ENCODE data around the gene SCYGR1.

The SCYGR1 gene

GRCh38 chr2:227379095-227379494 lies 8.7 kb downstream of the SCYGR1 start, which contains the start of gene TM4SF20:
Gene TM4SF20 (minus strand): TSS chr2:227379306. CDS start chr2:227379268, 38 bp downstream.
- no peak within 1 kb of the TSS for H3K4me3 ChIP-seq (ENCODE audit: low read length)
- TF ChIP-seq CTCF (IDR thresholded peaks at IDR 0.05; ENCODE audit: insufficient read depth, low read depth, low read length, missing control alignments) = no peak
- DNase-seq (ENCODE audit: low read depth) = no peak

- no peak for TF ChIP-seq CTCF (IDR thresholded peaks at IDR 0.05; ENCODE audit: insufficient read depth, low read depth, low read length, missing control alignments)
- H3K4me3 ChIP-seq (ENCODE audit: low read length) = no peak overlapping the region
- DNase-seq (ENCODE audit: low read depth) = peak; percentile 96
Measured at GRCh38 chr2:227378371-227378782, 9.4 kb downstream of the SCYGR1 start.

- H3K4me3 ChIP-seq (ENCODE audit: low read length) = no peak overlapping the region
- no peak for TF ChIP-seq CTCF (IDR thresholded peaks at IDR 0.05; ENCODE audit: insufficient read depth, low read depth, low read length, missing control alignments)
- DNase-seq (ENCODE audit: low read depth) = no peak
Measured at GRCh38 chr2:227377467-227378351, 10.0 kb downstream of the SCYGR1 start.

GRCh38 chr2:227376656-227377396 lies 10.9 kb downstream of the SCYGR1 start:
- peak; percentile 11 for DNase-seq (ENCODE audit: low read depth)

GRCh38 chr2:227374158-227374557 lies 13.6 kb downstream of the SCYGR1 start:
- H3K4me3 ChIP-seq (ENCODE audit: low read length) = no peak overlapping the region
- no peak for TF ChIP-seq CTCF (IDR thresholded peaks at IDR 0.05; ENCODE audit: insufficient read depth, low read depth, low read length, missing control alignments)
- DNase-seq (ENCODE audit: low read depth) = peak; percentile 50

More at GRCh38 chr2:227376656-227377396, 10.9 kb downstream of the SCYGR1 start:
- TF ChIP-seq CTCF (IDR thresholded peaks at IDR 0.05; ENCODE audit: insufficient read depth, low read depth, low read length, missing control alignments) = no peak
- H3K4me3 ChIP-seq (ENCODE audit: low read length) = no peak overlapping the region

GRCh38 chr2:227373389-227373788 lies 14.4 kb downstream of the SCYGR1 start:
- TF ChIP-seq CTCF (IDR thresholded peaks at IDR 0.05; ENCODE audit: insufficient read depth, low read depth, low read length, missing control alignments) = no peak
- DNase-seq (ENCODE audit: low read depth) = no peak
- H3K4me3 ChIP-seq (ENCODE audit: low read length) = no peak overlapping the region

Data from epithelial cell of esophagus (primary cell).